Calu3 (cell line): Measurements from ENCODE around the gene OPN4. TPM values are rescaled to one million over a fixed set of nuclear protein-coding genes. Genes with fewer than 3 reads are reported as not detected.

ENCODE experiments used
- BruUV-seq: library from RNA; stranded (reverse); fragments of 400-500 nt; replicated peaks from 2 replicates; lab custom pipeline; 2021; lab: Mats Ljungman, UMichigan
- CTCF ChIA-PET: fragments of 300-600 bp; sonication (Branson Sonifier 250); formaldehyde crosslinking; loops from one replicate; lab custom pipeline; 2022; ENCODE audit warnings: antibody characterized with exemption; lab: Charles Lee
- DNase-seq: peaks from one replicate; pipeline ENCODE4 v3.0.0; 2022
- H3K27ac Mint-ChIP-seq: one replicate; pipeline ENCODE4 v1.8.0; 2022; ENCODE audit warnings: mixed read lengths; ENCODE audit not compliant: unreplicated experiment
- H3K27me3 Mint-ChIP-seq: one replicate; pipeline ENCODE4 v1.8.0; 2022; ENCODE audit warnings: mixed read lengths; ENCODE audit not compliant: unreplicated experiment
- H3K36me3 Mint-ChIP-seq: one replicate; pipeline ENCODE4 v1.8.0; 2022; ENCODE audit warnings: mild to moderate bottlenecking, moderate library complexity, mixed read lengths; ENCODE audit not compliant: insufficient read depth, unreplicated experiment
- H3K4me1 Mint-ChIP-seq: one replicate; pipeline ENCODE4 v1.8.0; 2022; ENCODE audit warnings: mild to moderate bottlenecking, low read depth, mixed read lengths; ENCODE audit not compliant: unreplicated experiment
- H3K4me3 Mint-ChIP-seq: one replicate; pipeline ENCODE4 v1.8.0; 2022; ENCODE audit warnings: mild to moderate bottlenecking, low read depth, moderate library complexity, mixed read lengths; ENCODE audit not compliant: unreplicated experiment
- H3K9me3 Mint-ChIP-seq: one replicate; pipeline ENCODE4 v1.8.0; 2022; ENCODE audit warnings: low read depth, mixed read lengths; ENCODE audit not compliant: unreplicated experiment
- CTCF ChIP-seq: fragments of 200-600 bp; IDR thresholded peaks from one replicate; pipeline ENCODE4 v1.8.0; 2022; ENCODE audit warnings: antibody characterized with exemption; ENCODE audit not compliant: unreplicated experiment
- intact Hi-C: fragments of 100-400 bp; cut with micrococcal nuclease; formaldehyde crosslinking; loops from one replicate; pipeline ENCODE4 v1.10.0; 2022; ENCODE audit not compliant: unreplicated experiment
- total RNA-seq: library from RNA; stranded (reverse); gene quantifications from 2 replicates; pipeline ENCODE4 v1.2.3, GENCODE V29; 2022

OPN4 gene
- total RNA-seq, 1 experiment from 2014 or later = not detected

- CTCF ChIA-PET = no interaction called here
- Mint-ChIP-seq H3K27ac (no peak overlapping the region), H3K36me3 (peaks cover 5% of the 10 kb centered on the region), H3K9me3 (no peaks in the 10 kb centered on the region), H3K4me1 (peaks cover 7% of the 10 kb centered on the region), H3K4me3 (no peak overlapping the region), H3K27me3 (no peaks in the 10 kb centered on the region)
- TF ChIP-seq CTCF = no peak
- intact Hi-C loops = no loop called here
- no peak for DNase-seq
- BruUV-seq = no TSS peak
Observed at GRCh38 chr10:86673216-86673826, 19.0 kb downstream of the OPN4 start.

GRCh38 chr10:86673827-86674581, 19.7 kb downstream of the OPN4 start:
- CTCF ChIA-PET = no interaction called here
- Mint-ChIP-seq H3K36me3 (peaks cover 5% of the 10 kb centered on the region), H3K27ac (no peak overlapping the region), H3K9me3 (no peaks in the 10 kb centered on the region), H3K4me1 (peaks cover under 1% of the 10 kb centered on the region), H3K4me3 (no peak overlapping the region), H3K27me3 (no peaks in the 10 kb centered on the region)
- no TSS peak for BruUV-seq
- intact Hi-C loops = no loop called here
- TF ChIP-seq CTCF = no peak
- no peak for DNase-seq

- Mint-ChIP-seq H3K4me1 (no peaks in the 10 kb centered on the region), H3K27me3 (no peaks in the 10 kb centered on the region), H3K9me3 (no peaks in the 10 kb centered on the region), H3K36me3 (peaks cover 5% of the 10 kb centered on the region), H3K27ac (no peak overlapping the region), H3K4me3 (no peak overlapping the region)
- TF ChIP-seq CTCF = no peak
- intact Hi-C loops = no loop called here
- CTCF ChIA-PET = no interaction called here
- DNase-seq = no peak
- BruUV-seq = no TSS peak
Observed at GRCh38 chr10:86674912-86675311, 20.6 kb downstream of the OPN4 start.

GRCh38 chr10:86677374-86677773, 23.0 kb downstream of the OPN4 start:
- H3K27me3 Mint-ChIP-seq = peaks cover 7% of the 10 kb centered on the region
- CTCF ChIA-PET = no interaction called here
- H3K27ac Mint-ChIP-seq = no peak overlapping the region

More at GRCh38 chr10:86677374-86677773, 23.0 kb downstream of the OPN4 start:
- no TSS peak for BruUV-seq
- no peaks in the 10 kb centered on the region for H3K4me1 Mint-ChIP-seq
- DNase-seq = no peak
- no peak for TF ChIP-seq CTCF
- peaks cover 1% of the 10 kb centered on the region for H3K36me3 Mint-ChIP-seq
- no peak overlapping the region for H3K4me3 Mint-ChIP-seq
- intact Hi-C loops = no loop called here
- no peaks in the 10 kb centered on the region for H3K9me3 Mint-ChIP-seq
